Measurements from ENCODE around the gene MCTP2. TPM values are rescaled to one million over a fixed set of nuclear protein-coding genes. Genes with fewer than 3 reads are reported as not detected.
A peak's percentile ranks its signal among the peaks of the same experiment; 100 is the strongest.

MCTP2 gene
- total RNA-seq, 1 donor from 2014 or later = 0.35 TPM

- Mint-ChIP-seq H3K27ac (ENCODE audit: unreplicated experiment) (peak overlapping the region; percentile 44), H3K4me1 (peaks cover 55% of the 10 kb centered on the region), H3K27me3 (ENCODE audit: low read depth) (no peaks in the 10 kb centered on the region), H3K4me3 (peak overlapping the region; percentile 21), H3K9me3 (no peaks in the 10 kb centered on the region), H3K36me3 (ENCODE audit: low read depth) (no peaks in the 10 kb centered on the region)
- TF ChIP-seq, protein P1, sequence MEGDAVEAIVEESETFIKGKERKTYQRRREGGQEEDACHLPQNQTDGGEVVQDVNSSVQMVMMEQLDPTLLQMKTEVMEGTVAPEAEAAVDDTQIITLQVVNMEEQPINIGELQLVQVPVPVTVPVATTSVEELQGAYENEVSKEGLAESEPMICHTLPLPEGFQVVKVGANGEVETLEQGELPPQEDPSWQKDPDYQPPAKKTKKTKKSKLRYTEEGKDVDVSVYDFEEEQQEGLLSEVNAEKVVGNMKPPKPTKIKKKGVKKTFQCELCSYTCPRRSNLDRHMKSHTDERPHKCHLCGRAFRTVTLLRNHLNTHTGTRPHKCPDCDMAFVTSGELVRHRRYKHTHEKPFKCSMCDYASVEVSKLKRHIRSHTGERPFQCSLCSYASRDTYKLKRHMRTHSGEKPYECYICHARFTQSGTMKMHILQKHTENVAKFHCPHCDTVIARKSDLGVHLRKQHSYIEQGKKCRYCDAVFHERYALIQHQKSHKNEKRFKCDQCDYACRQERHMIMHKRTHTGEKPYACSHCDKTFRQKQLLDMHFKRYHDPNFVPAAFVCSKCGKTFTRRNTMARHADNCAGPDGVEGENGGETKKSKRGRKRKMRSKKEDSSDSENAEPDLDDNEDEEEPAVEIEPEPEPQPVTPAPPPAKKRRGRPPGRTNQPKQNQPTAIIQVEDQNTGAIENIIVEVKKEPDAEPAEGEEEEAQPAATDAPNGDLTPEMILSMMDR (conservative IDR thresholded peaks at IDR 0.05) = no peak
- DNase-seq (ENCODE audit: low read depth, low spot score) = no peak
Observed at GRCh38 chr15:94336817-94337467, 105.6 kb downstream of the MCTP2 start.

DNA sequence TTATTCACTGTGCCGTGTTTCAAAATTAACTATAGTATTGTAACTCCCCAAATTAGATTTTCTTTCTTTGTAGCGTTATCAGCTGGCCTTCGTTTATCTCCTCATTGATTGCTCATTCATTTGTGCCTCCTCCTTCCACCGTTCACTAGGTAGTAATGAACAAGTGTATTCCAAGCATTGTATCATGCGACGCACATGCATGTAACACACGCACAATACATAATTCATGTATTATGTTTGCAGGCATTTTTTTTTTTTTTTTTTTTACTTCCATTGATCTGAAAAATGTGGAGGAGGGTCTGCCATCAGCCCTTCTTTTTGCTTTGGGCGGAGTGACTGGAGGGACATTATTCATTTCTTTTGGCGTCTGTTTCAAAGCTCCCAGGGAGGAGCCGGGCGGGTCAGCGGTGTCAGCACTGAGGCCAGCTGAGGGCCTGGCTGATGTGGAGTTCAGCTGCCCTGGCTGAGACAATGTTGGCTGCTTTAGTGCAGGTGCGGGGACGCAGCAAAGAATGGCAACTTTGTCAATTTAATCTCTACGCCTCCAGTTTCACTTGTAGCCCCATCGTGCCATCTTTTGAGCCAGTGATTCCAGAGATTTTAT lies 107.0 kb downstream of the MCTP2 start:
- Mint-ChIP-seq H3K27ac (ENCODE audit: unreplicated experiment) (no peak overlapping the region), H3K36me3 (ENCODE audit: low read depth) (no peaks in the 10 kb centered on the region), H3K4me1 (peaks cover 56% of the 10 kb centered on the region), H3K27me3 (ENCODE audit: low read depth) (no peaks in the 10 kb centered on the region), H3K9me3 (no peaks in the 10 kb centered on the region), H3K4me3 (peak overlapping the region; percentile 8)
- TF ChIP-seq, protein P1 (conservative IDR thresholded peaks at IDR 0.05) = no peak
- DNase-seq (ENCODE audit: low read depth, low spot score) = peak; percentile 50

DNA sequence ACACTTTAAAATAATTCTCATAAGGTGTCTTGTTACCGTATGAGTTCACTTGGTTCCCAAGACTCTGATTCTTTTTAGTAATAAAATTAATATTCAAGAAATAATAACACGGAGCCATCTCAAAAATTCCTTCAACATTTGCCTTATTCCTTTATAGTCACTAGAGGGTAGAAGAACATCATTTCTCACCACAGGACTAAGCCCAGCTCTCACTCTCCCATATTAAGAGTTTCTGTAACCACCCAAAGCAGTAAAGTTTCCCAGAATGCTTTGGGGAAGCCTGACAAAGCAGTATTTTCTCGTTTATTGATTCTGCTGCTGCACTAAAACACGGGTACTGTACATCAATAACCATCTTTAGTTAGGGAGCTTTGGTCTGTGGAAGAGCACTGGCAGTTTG lies 114.9 kb downstream of the MCTP2 start:
- H3K9me3 Mint-ChIP-seq = no peaks in the 10 kb centered on the region
- DNase-seq (ENCODE audit: low read depth, low spot score) = no peak
- no peak overlapping the region for H3K4me3 Mint-ChIP-seq
- peaks cover 6% of the 10 kb centered on the region for H3K4me1 Mint-ChIP-seq
- peak overlapping the region; percentile 21 for H3K27ac Mint-ChIP-seq (ENCODE audit: unreplicated experiment)
- no peaks in the 10 kb centered on the region for H3K27me3 Mint-ChIP-seq (ENCODE audit: low read depth)
- TF ChIP-seq, protein P1 (conservative IDR thresholded peaks at IDR 0.05) = no peak
- H3K36me3 Mint-ChIP-seq (ENCODE audit: low read depth) = no peaks in the 10 kb centered on the region

GRCh38 chr15:94348084-94348483 lies 116.7 kb downstream of the MCTP2 start:
- H3K36me3 Mint-ChIP-seq (ENCODE audit: low read depth) = no peaks in the 10 kb centered on the region
- H3K4me1 Mint-ChIP-seq = peaks cover 15% of the 10 kb centered on the region
- H3K4me3 Mint-ChIP-seq = no peak overlapping the region
- no peaks in the 10 kb centered on the region for H3K27me3 Mint-ChIP-seq (ENCODE audit: low read depth)
- no peaks in the 10 kb centered on the region for H3K9me3 Mint-ChIP-seq
- TF ChIP-seq, protein P1 (conservative IDR thresholded peaks at IDR 0.05) = no peak
- no peak for DNase-seq (ENCODE audit: low read depth, low spot score)
- no peak overlapping the region for H3K27ac Mint-ChIP-seq (ENCODE audit: unreplicated experiment)

- Mint-ChIP-seq H3K4me3 (no peak overlapping the region), H3K27ac (ENCODE audit: unreplicated experiment) (no peak overlapping the region), H3K27me3 (ENCODE audit: low read depth) (no peaks in the 10 kb centered on the region), H3K9me3 (no peaks in the 10 kb centered on the region), H3K4me1 (peaks cover 15% of the 10 kb centered on the region), H3K36me3 (ENCODE audit: low read depth) (no peaks in the 10 kb centered on the region)
- TF ChIP-seq, protein P1 (conservative IDR thresholded peaks at IDR 0.05) = no peak
- no peak for DNase-seq (ENCODE audit: low read depth, low spot score)
Observed at GRCh38 chr15:94351031-94351535, 119.7 kb downstream of the MCTP2 start.

Measured in neural crest cell (in vitro differentiated cells).